ENCODE data around the gene GPR68.

Gene GPR68, protein sequence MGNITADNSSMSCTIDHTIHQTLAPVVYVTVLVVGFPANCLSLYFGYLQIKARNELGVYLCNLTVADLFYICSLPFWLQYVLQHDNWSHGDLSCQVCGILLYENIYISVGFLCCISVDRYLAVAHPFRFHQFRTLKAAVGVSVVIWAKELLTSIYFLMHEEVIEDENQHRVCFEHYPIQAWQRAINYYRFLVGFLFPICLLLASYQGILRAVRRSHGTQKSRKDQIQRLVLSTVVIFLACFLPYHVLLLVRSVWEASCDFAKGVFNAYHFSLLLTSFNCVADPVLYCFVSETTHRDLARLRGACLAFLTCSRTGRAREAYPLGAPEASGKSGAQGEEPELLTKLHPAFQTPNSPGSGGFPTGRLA

GRCh38 chr14:91244501-91244901 lies at the start of gene GPR68:
Gene GPR68 (minus strand): TSS chr14:91244704. CDS start chr14:91235050, 9,654 bp downstream.
- DNase-seq: no peak

DNA sequence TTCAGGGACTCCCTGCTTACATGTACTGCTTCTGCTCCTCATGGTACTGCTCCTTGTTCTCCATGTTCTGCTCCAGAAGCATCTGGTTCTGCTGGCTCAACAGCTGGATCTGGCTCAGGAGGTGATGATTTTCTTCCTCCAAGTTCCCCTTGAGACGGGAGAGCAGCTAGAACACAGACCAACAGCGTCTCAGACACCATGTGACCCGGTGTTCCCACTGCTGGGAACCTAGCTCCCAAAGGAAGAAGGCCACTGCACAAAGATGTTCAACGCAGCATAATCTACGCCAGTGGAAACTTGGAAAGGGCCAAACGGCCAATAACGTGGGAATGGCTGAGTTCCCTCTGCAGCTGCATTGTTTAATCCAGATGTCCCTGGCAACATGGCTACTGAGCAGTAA lies 49.6 kb upstream of the GPR68 start:
- no peak for DNase-seq

DNA sequence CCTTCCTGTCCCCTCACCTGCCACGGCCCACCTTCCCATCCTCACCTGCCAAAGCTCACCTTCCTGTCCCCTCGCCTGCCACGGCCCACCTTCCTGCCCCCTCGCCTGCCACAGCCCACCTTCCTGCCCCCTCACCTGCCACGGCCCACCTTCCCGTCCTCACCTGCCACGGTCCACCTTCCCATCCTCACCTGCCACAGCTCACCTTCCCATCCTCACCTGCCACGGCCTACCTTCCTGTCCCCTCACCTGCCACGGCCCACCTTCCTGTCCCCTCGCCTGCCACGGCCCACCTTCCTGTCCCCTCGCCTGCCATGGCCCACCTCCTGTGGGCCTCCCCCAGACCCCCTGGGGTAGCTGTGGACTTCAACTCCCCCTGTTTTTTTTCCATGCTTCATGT lies 48.8 kb upstream of the GPR68 start:
- DNase-seq: no peak

GRCh38 chr14:91292491-91292890 lies 48.0 kb upstream of the GPR68 start:
- DNase-seq: no peak

GRCh38 chr14:91291786-91292405 lies 47.4 kb upstream of the GPR68 start:
- no peak for DNase-seq

- DNase-seq: no peak
These were observed 46.5 kb upstream of the GPR68 start for GRCh38 chr14:91290986-91291385.

DNA sequence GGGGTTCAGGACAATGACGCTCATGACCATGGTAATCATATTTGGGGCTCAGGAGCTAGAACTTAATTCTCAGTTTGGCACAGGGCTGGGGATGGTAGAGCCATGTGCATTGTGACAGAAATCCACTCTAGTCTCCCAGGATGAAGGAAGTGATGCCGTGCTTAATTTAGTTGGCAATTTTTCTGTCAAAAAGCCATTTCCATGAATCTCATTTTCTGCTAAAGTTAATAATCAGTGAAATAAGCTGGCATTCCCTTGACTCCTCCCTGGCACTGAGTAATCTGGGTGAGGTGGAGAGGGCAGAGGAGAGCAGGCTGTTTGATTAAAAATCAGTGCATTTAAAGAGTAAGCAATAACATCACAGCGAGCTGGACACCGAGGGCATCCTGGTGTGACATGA lies 45.0 kb upstream of the GPR68 start:
- no peak for DNase-seq

- DNase-seq: no peak
These were observed 44.4 kb upstream of the GPR68 start for GRCh38 chr14:91288876-91289275.

- peak; percentile 31 for DNase-seq
These were observed 42.0 kb upstream of the GPR68 start for GRCh38 chr14:91286530-91286937.

- no peak for DNase-seq
These were observed 40.5 kb upstream of the GPR68 start for GRCh38 chr14:91284791-91285548.

DNA sequence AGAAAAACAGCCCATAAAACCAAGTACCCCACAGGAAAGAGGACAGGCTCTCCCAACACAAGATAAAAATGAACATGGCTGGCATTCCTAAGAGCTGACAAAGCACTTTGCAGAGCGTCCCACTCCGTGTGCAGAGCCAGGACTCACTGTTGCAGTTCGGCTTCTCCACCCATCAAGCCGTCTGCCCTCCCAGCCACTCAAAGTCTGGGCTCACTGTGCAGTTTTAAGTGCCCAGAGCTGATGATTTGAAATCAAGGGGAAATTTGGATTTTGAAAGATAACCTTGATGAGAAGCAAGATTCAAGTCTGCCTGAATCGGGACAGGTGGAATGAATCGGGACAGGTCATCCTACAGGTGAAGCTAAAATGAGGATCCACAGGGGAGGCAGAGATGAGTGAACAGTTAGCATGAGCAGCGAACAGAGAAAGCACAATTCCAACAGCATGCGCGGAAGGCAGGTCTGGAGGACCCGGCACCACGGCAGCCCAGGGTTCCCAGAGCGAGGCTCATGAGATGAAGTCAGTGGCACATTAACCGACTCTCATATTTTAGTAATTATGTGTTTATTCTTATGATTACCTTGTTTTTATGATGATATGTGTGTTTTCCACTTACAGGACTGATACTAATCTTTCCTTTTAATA lies 39.8 kb upstream of the GPR68 start:
- no peak for DNase-seq

- no peak for DNase-seq
These were observed 39.2 kb upstream of the GPR68 start for GRCh38 chr14:91283666-91284065.

GRCh38 chr14:91282954-91283645 lies 38.6 kb upstream of the GPR68 start:
- DNase-seq: no peak

DNA sequence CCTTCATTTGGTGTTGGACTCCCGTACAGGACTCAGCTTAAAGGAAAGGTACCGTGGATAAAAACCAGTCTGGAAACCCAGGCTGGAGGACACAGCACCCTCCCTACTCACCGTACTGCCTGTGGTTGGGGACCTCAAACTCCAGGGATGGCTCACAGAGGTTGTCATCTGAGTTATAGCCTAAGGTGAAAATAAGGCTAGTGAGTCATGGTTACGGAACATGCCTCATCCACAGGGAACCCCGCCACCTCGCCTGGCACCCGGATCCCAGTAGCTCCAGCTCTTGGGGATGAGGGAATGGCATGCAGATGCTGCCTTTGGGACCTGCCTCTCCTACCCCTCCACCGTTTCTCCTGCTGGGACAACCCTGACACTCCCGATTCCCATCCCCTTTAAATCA lies 36.8 kb upstream of the GPR68 start:
- DNase-seq: no peak

GRCh38 chr14:91280129-91280528 lies 35.6 kb upstream of the GPR68 start:
- peak; percentile 36 for DNase-seq

DNA sequence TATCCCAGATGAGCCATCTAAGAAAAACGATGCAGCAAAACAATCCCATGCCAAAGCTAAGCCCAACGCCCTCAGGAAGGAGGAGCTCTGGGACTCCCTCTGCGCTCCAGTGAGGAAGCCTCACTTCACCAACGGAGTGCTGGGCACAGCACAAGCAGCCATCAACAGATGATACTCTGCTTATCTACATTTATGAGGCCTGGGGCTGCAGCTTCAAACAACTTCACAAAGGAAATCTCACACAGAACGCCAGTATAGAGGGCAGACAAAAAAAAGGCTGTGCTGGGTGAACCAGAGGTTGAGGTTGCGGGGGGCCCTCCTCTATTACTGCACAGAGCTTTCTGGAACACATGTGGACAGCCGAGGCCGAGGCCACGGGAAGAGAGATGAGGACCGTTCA lies 34.9 kb upstream of the GPR68 start:
- DNase-seq: no peak

DNA sequence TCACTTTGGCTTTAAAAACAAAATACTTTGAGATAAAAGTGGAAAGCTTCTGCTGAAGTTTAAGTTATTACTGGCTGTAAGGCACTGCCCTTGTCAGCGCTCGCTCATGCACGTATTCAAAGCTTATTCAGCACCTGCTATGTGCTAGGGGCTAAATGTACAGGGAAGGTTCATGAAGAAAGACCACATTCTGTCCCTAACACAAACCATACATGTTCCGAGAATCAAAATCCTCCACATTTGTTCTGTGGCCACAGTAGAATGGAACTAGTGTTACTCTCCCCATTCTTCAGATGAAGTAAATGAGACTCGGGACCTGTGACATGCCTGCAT lies 33.8 kb upstream of the GPR68 start:
- no peak for DNase-seq

DNA sequence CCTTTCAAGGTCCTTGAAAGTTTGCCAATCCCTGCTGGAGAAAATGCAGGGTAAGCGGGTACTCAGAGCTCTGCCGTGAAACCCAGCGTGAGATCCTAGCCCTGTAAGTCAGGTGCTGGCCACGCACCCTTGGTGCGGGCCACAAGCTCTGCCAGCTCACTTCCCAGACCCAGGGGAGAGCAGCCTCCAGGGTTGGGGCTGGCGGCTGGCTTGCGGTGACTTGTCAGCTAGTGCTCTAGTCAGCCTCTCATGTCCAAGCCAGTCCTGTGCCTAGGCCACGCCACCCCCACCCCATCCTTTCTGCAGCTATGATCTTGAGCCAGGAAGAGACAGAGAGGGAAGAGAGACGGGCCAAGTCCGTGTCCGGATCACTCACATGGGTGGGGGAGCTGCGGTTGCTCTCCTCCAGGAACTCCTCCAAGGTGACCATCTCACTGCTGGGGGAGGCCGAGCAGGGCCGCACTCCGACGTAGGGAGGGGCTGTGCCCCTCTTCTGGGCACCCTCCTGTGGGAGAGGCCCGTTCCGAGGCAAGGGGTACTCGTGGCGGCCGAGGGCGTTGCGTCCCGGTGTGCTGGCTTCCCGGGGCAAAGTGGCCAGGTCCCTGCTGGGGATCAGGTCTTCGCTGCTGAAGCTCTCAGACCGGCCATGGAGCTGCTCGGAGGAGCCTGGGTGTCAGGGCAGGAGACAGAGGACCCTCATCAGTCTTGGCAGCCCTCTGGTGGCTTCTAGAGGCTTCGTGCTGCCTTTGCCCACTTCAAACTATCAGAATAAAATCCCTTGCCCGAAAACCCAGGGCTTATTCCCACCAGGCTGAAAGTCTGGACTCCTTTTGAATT lies 33.3 kb upstream of the GPR68 start:
- DNase-seq: no peak

DNA sequence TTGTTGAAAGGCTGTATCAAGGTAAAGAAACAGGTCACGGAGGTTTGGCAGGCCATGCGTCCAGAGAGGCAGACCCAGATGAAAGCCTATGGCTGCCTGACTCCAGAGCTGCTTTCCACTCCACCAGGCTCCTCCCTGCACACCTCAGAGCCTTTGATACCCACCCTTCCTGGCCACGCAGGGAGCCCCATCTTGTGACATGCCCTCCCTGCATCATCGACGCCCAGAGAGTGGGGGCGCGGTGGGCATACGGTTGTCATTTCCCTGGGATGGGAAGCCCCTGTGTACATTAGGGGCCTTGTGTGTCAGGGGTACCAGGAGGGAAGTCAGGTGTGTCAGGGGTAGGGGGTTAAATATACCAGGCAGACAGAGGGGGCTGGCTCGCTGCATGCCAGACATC lies 30.3 kb upstream of the GPR68 start:
- DNase-seq: no peak

DNA sequence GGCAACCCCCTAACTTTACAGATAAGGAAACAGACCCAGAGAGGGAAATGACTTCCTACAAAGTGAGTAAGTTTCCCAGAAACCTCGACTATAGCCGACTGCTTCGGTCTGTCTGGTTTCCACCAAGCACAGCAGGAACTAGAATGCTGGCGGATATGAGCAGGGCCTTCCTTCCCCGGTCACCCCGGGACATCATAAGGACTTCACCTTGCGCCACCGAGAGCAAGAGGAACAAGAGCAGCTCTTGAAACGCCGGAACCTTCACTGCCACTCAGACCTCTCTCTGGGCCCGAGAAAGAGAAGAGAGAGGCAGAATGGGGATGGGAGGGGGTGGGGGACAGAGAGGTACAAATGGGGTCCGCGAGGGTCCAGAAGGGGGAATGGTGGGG lies 29.4 kb upstream of the GPR68 start:
- DNase-seq: no peak

- DNase-seq: no peak
These were observed 28.9 kb upstream of the GPR68 start for GRCh38 chr14:91273273-91273884.
